AG08395 (cell line): ENCODE data around the gene OXTR.
"Not testable (repeated sequence)": the region's sequence is repeated elsewhere in the genome, so short reads cannot be mapped to it uniquely, and the experiment has no call there.

Source experiments
- DNase-seq: peaks from one replicate; pipeline ENCODE4 v3.0.0; 2012; ENCODE audit warnings: mixed read lengths, low spot score

The OXTR gene

DNA sequence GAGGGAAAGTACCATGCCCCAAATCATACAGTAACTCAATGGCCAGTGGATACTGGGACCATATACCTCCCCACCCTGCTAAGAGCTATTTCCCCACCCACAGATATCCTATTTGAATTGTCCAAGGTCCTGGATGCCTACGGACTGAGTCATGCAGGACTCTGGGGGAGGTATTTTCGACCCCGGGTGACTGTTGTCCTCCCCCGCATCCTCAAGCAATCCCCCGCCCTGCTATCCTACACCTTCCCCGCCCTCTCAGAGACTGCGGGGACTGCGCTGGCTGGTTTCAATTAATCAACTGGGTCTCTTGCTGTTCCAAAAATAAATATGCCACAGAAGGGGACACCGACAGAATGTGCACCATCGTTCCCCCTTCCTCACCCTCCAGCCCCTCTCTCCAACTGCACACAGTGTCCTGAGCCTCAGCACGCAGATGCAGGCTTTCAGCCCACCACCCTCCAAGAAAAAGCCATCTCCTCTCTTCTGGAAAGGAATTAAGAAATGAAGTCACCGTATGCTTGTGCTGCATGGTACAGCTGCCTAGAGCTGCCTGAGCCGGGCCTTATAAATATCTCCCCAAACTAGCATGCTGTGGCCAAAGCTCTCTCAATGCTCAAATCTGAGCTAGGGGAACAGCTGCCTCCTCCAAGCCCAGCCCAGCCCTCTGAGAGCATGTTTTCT is 27.7 kb downstream of the OXTR start:
- peak; percentile 87 for DNase-seq

- peak; percentile 79 for DNase-seq
These were observed 29.5 kb downstream of the OXTR start for GRCh38 chr3:8739757-8740504.

GRCh38 chr3:8738639-8739038 is 30.8 kb downstream of the OXTR start:
- DNase-seq = no peak

- DNase-seq = no peak
These were observed 31.6 kb downstream of the OXTR start for GRCh38 chr3:8737823-8738222.

DNA sequence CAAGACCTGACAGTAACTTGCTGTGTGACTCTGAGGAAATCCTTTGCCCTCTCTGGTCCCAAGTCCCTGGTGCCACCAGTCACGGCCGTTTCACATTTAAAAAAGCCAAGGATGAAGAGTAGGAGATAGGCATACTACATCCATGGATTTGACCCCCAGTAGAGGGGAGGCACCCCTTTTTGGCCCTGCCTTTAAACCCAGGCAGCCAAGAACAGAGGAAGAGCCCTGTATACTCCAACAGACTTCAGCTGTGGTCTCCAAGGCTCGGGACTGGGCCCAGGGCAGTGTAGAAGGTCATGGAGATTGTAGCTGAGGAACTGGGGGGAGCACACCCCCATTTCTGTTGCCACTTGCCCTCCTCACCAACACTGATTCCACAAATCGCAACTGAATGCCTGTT is 32.1 kb downstream of the OXTR start:
- no peak for DNase-seq

- no peak for DNase-seq
These were observed 33.0 kb downstream of the OXTR start for GRCh38 chr3:8736436-8736835.

GRCh38 chr3:8734908-8735307 is 34.5 kb downstream of the OXTR start:
- DNase-seq = no peak

DNA sequence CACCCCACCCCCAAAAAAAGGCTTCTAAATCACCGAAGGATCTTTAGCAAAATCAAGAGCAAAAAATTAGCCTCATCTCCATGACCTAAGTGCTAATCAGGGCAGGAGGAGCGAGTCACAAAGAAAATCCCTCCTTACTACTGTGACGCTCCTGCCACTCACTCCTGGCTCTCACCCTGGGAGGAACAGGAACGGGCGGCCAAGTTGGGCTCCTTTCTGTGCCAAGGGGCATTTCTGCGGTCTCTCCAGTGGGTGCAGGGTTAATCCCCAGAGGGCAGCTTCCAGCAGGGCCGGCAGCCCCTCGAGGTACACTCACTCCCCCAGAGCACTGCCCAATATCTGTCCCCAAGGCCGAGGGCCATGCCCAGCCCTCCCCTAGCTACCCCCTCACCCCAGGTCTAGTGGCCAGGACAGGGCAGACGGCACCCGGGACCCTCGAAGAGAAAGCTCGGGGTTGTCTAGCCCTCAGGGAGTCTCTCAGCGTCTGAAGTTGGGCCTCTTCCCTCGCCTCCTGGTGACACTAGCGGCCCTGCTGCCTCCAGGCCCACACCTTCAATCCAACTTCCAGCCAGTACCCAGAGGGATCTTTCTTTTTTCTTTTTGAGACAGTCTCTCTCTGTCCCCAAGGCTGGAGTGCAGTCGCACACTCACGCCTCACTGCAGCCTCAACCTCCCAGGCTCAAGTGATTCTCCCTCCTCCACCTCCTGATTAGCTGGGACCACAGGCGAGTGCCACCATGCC is 35.1 kb downstream of the OXTR start:
- DNase-seq = no peak

DNA sequence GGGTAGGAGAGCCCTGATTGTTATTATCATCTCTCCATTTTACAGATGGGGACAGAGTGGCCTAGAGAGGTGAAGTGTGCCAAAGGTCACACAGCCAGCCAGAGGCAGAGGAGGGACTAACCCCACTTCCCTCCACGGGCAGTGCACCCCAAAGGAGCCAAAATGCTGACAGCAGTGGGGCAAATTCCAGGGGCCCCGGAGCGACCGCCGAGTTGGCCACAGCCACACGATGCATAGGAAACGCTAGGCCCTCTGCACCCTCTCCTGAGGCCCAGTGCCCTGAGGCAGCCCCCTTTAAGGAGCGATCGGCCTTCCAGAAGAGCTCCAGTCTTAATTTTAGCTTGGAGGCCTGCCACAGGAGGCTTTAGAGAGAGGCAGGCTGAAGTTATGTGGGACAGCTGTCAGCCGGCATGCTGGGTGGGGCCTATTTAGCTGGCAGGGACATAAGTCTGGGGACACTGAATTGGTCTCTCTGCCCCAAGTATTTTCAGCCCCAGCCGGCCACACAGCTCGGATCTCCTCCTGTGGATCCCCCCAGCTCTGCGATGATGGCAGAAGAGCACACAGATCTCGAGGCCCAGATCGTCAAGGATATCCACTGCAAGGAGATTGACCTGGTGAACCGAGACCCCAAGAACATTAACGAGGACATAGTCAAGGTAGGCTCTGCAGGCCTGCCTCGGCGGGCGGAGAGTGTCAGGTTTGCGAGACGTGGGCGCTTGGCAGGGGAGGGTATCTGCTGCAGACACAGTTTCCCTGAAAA is 35.9 kb downstream of the OXTR start, which contains the start of gene CAV3:
TSS of gene CAV3 (plus strand) at position 471 of the 763 bp plus-strand sequence. CDS start at position 546, 75 bp downstream.
- peak; percentile 24 for DNase-seq

- no peak for DNase-seq
These were observed 37.0 kb downstream of the OXTR start for GRCh38 chr3:8732413-8732812.

GRCh38 chr3:8730656-8731055 is 38.8 kb downstream of the OXTR start:
- no peak for DNase-seq

DNA sequence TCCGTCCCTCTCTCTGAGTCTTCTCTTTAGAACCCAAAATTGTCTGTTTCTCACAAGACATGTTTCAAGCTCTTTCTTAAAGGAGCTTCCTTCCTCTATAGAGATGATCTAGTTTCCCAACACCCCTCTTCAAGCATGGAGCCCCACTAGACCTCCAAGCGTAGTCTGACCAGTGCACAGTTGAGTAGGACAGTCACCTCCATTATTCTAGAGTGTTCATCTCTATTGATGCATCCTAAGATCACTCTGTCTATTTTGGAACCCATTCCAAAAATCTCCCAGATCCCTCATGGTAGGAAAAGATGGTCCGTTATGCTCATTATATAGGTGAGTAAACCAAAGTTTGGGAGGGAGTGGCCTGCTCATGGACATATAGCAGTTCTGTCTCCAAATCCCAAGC is 39.9 kb downstream of the OXTR start:
- DNase-seq = no peak

DNA sequence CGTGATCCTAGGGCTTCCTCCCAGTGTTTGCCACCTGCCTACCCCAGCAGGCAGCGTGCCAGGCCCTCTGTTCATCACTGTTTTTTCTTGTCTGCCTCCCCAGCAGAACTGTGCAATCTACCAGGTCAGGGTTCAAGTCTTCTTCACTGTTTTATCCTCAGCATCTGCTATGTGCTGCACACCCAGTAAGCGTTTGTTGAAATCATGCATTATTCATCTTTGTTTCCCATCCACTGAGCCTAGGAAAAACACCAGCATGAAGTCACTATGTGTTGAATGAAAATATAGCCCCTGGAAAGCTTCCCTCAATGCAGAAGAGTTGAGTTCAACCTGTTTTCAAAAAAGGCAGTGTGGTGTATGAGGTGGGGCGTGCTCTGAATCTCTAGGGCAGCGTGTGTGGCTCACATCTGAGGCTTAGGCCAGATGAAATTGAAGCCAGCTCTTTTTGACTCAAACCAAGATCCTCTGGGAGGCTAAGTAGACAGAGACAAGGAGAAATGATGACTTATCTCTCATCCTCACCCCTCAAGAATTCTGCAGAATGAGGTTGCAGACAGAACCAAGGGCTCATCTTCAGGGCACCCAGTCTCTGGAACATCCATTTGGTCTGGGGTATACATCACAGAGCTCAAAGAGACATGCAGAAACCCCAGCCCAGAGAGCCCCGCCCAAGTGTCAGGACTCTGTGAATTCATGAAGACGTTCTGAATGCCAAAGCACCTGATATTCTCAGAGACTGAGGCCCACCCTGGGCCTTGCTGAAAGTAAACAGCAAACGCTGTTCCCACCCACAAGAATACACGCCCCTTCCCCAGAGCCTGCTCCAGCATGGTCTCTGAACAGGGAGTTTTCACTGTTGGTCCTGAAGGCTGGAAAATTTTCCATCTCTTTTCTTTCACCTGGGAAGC is 41.6 kb downstream of the OXTR start:
- DNase-seq = no peak

DNA sequence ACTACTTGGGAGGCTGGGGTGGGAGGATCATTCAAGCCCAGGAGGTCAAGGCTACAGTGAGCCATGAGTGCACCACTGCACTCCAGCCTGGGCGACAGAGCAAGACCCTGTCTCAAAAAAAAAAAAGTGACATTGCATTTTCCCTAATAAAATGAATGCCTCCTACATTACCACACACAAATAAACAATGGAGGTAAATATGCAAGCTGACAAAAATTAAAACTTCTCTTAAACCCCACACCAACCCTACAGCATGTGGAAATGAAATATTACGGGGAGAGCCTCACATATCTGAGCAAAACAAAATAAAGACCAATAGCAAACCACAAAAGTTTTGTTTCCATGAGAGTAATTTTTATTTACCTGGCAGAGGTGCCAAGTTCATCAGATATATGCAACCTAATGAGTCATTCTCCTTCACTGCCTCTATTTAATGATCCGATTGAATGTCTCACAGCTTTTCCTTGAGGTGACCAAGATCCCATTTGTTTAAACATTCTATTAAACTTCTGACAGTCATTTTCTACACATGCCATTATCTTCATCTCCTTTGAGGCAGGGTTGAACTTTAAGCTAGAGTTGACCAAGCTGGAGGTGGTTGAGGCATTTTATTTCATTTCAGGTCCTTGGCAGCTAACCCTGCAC is 45.2 kb downstream of the OXTR start:
- DNase-seq = no peak

GRCh38 chr3:8723612-8724011 is 45.8 kb downstream of the OXTR start:
- no peak for DNase-seq

DNA sequence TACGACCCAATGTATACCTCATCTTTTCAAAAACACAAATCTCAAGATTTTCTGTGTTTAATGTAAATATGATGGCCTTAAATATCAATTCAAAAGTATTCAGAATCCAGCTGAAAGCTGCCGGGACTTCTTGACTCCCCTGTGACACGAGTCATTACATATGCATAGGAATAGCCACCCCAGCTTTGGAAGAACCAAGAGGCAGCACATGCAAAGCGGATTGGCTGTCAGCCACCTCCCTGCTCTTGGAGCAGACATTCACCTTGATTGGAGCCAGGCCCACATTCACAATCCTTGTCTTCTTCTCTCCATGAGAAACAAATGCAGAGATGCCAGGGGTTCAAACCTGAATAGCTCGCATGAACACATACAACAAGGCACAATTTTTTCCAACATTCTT is 46.6 kb downstream of the OXTR start:
- DNase-seq = no peak

- not testable (repeated sequence) for DNase-seq
These were observed 53.7 kb downstream of the OXTR start for GRCh38 chr3:8715757-8716156.

DNA sequence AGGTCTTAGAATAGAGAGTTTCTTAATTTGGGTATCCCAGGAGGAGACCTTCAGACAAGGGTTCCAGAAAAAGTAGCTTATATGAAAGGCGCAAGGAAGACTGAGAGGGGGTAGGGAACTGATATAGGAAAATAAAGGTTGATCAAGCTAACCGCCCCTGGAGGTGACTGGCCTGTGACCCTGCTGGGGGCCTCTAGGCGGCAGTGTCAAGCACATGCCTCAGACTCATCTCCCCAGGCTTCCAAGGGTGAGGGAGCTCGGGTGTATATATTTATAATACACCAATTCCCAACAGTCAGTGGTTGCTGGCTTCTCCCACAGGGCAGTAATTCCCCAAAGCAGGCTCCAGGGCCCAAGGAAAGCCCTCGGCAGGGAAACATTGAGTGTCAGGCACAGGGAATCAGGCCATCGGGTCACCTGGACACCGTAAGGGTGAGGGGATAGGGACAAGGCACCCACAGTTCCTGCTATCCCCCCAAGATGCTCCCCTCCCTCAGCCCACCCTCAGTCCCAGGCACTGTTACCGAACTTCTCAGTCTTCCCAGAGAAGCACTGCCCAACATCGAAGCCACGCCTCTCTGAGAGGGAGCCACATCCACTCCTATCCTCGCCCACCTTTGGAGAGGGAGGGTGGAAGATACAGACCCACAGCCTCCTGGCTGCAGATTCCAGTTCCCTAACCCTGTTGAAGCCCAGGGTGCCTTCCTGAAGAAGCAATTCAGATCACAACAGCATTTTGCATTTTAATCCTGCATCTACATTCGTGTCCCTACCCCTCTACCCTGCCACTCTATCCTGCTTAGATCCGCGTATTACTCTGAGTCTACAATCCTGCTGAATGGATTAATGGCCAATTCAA is 55.3 kb downstream of the OXTR start:
- DNase-seq = no peak

GRCh38 chr3:8712908-8713255 is 56.5 kb downstream of the OXTR start:
- DNase-seq = no peak
